ENCODE results near the gene SLC25A1. TPM values are rescaled to one million over a fixed set of nuclear protein-coding genes. Genes with fewer than 3 reads are reported as not detected.

Gene SLC25A1
- polyA plus RNA-seq, 1 donor from 2014 or later: 81.4 TPM

DNA sequence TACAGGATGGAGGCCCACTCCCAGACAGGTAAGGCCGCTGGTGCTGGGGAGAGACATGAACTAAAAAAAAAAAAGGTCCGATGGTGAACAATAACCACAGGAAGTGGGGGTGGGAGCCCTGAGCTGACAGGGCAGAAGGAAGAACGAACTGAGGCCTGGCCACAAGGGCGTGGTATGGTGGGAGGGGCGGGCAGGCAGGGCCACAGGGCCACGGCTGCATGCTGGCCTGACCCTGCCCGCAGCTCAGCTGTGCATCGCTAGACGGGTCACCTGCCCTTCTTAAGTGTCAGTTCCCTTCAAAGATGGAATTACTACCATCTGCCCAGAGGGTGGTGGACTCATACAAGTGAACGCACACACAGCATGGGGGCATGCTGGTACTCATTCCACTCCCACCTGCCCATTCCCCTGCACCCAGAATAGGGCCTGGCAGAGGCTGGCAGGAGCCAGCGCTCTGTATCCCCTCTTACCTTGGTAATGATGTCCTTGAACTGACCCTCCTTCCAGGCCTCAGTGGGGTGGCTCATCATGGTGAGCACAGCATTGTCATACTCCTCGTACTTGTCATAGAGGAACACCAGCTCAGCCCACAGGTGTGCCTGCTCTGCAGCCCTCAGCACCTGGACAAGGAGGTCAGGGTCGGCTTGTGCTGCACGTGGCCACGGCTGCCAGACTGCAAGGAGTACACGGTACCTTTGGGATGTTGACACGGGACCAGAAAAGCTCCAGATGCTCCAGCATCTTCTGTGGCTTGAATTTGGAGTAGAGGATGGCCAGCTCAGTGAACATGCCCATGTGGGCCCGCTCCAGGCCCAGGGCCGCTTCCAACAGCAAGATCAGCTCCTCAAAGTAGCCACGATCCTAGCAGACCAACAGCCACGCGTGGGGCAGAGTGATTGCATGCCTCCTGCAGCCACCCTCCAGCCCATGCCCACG lies 17.5 kb upstream of the SLC25A1 start:
- Histone ChIP-seq H4K20me1 (ENCODE audit: insufficient read depth) (no peaks in the 10 kb centered on the region), H3K9me2 (ENCODE audit: insufficient read depth, low read length) (no peaks in the 10 kb centered on the region), H2AFZ (ENCODE audit: low read depth, low read length) (no peak overlapping the region), H3K79me2 (replicated peaks; ENCODE audit: insufficient read depth, low read length) (no peaks in the 10 kb centered on the region), H3K4me3 (ENCODE audit: low read length) (no peak overlapping the region), H3K9ac (ENCODE audit: low read length) (no peak overlapping the region), H3K36me3 (ENCODE audit: insufficient read depth, low read length) (no peaks in the 10 kb centered on the region), H3K27ac (ENCODE audit: low read length) (no peak overlapping the region), H3K27me3 (ENCODE audit: insufficient read depth, low read depth, low read length) (no peaks in the 10 kb centered on the region), H3F3A (ENCODE audit: insufficient read depth, low read length, poor library complexity, severe bottlenecking) (no peaks in the 10 kb centered on the region), H3K9me3 (ENCODE audit: low read length) (no peaks in the 10 kb centered on the region), H3K4me2 (ENCODE audit: low read length) (no peak overlapping the region)
- TF ChIP-seq POLR2AphosphoS5 (IDR thresholded peaks at IDR 0.05): no peak
- no peak for TF ChIP-seq TAF1 (IDR thresholded peaks at IDR 0.05; ENCODE audit: low read depth)
- TF ChIP-seq EP300 (conservative IDR thresholded peaks at IDR 0.05; ENCODE audit: poor library complexity, severe bottlenecking): no peak
- TF ChIP-seq RAD21 (conservative IDR thresholded peaks at IDR 0.05): no peak
- TF ChIP-seq, protein P1, sequence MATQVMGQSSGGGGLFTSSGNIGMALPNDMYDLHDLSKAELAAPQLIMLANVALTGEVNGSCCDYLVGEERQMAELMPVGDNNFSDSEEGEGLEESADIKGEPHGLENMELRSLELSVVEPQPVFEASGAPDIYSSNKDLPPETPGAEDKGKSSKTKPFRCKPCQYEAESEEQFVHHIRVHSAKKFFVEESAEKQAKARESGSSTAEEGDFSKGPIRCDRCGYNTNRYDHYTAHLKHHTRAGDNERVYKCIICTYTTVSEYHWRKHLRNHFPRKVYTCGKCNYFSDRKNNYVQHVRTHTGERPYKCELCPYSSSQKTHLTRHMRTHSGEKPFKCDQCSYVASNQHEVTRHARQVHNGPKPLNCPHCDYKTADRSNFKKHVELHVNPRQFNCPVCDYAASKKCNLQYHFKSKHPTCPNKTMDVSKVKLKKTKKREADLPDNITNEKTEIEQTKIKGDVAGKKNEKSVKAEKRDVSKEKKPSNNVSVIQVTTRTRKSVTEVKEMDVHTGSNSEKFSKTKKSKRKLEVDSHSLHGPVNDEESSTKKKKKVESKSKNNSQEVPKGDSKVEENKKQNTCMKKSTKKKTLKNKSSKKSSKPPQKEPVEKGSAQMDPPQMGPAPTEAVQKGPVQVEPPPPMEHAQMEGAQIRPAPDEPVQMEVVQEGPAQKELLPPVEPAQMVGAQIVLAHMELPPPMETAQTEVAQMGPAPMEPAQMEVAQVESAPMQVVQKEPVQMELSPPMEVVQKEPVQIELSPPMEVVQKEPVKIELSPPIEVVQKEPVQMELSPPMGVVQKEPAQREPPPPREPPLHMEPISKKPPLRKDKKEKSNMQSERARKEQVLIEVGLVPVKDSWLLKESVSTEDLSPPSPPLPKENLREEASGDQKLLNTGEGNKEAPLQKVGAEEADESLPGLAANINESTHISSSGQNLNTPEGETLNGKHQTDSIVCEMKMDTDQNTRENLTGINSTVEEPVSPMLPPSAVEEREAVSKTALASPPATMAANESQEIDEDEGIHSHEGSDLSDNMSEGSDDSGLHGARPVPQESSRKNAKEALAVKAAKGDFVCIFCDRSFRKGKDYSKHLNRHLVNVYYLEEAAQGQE (IDR thresholded peaks at IDR 0.05; ENCODE audit: borderline replicate concordance): no peak

DNA sequence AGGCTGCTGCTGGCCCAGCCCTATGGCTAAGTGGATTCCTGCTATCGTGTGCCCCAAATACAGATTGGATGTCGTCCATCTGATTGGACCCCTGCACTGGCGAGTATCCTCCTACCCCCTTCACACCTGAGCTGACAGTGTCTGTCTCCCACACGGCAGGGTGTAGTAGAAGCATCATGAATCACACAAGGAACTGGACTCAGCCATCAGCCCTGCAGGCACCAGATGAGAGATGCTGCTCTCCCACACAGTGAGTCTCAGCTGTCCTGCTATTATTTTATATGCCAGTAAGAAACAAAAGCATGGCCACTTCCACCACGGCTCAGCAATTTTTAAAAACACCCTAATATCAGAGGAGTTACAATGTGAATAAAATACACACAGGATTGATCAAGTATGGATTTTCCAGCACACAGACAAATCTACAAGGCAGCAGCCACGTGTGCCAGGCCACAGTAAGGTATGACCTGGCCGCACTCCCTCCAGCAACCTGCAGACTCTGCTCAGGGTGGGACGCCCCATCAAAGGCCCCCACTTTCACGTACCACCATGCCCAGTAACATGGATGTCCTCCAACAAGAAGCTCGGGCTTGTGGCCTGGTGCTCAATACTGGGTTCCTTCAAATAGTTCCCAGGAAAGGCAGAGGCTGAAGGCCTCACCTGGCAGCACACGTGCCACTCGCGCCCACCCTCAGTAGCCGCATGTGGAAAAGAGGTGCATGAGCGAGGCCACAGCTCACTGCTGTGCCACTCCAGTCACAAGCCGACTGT lies 16.4 kb upstream of the SLC25A1 start:
- Histone ChIP-seq H3F3A (ENCODE audit: insufficient read depth, low read length, poor library complexity, severe bottlenecking) (no peaks in the 10 kb centered on the region), H3K27me3 (ENCODE audit: insufficient read depth, low read depth, low read length) (no peaks in the 10 kb centered on the region), H3K27ac (ENCODE audit: low read length) (no peak overlapping the region), H4K20me1 (ENCODE audit: insufficient read depth) (no peaks in the 10 kb centered on the region), H2AFZ (ENCODE audit: low read depth, low read length) (no peak overlapping the region), H3K79me2 (replicated peaks; ENCODE audit: insufficient read depth, low read length) (no peaks in the 10 kb centered on the region), H3K9me3 (ENCODE audit: low read length) (no peaks in the 10 kb centered on the region), H3K9ac (ENCODE audit: low read length) (no peak overlapping the region), H3K4me2 (ENCODE audit: low read length) (no peak overlapping the region), H3K36me3 (ENCODE audit: insufficient read depth, low read length) (no peaks in the 10 kb centered on the region), H3K4me3 (ENCODE audit: low read length) (no peak overlapping the region), H3K9me2 (ENCODE audit: insufficient read depth, low read length) (no peaks in the 10 kb centered on the region)
- TF ChIP-seq EP300 (conservative IDR thresholded peaks at IDR 0.05; ENCODE audit: poor library complexity, severe bottlenecking) (no peak), EZH2 (IDR thresholded peaks at IDR 0.05; ENCODE audit: borderline replicate concordance, insufficient read depth, low read length, poor library complexity, severe bottlenecking) (no peak), SMC3 (conservative IDR thresholded peaks at IDR 0.05; ENCODE audit: poor library complexity) (no peak), RAD21 (conservative IDR thresholded peaks at IDR 0.05) (no peak), TAF1 (IDR thresholded peaks at IDR 0.05; ENCODE audit: low read depth) (no peak), POLR2AphosphoS5 (IDR thresholded peaks at IDR 0.05) (no peak), MXI1 (conservative IDR thresholded peaks at IDR 0.05; ENCODE audit: poor library complexity, severe bottlenecking) (no peak)
- TF ChIP-seq, protein P2, sequence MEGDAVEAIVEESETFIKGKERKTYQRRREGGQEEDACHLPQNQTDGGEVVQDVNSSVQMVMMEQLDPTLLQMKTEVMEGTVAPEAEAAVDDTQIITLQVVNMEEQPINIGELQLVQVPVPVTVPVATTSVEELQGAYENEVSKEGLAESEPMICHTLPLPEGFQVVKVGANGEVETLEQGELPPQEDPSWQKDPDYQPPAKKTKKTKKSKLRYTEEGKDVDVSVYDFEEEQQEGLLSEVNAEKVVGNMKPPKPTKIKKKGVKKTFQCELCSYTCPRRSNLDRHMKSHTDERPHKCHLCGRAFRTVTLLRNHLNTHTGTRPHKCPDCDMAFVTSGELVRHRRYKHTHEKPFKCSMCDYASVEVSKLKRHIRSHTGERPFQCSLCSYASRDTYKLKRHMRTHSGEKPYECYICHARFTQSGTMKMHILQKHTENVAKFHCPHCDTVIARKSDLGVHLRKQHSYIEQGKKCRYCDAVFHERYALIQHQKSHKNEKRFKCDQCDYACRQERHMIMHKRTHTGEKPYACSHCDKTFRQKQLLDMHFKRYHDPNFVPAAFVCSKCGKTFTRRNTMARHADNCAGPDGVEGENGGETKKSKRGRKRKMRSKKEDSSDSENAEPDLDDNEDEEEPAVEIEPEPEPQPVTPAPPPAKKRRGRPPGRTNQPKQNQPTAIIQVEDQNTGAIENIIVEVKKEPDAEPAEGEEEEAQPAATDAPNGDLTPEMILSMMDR (IDR thresholded peaks at IDR 0.05; ENCODE audit: poor library complexity, severe bottlenecking): no peak
- TF ChIP-seq, protein P1 (IDR thresholded peaks at IDR 0.05; ENCODE audit: borderline replicate concordance): no peak

All from neural cell (in vitro differentiated cells).